ENCODE results near the gene LARP4B. TPM values are rescaled to one million over a fixed set of nuclear protein-coding genes. Genes with fewer than 3 reads are reported as not detected.

The LARP4B gene
- total RNA-seq, 1 donor from 2014 or later = 33.1 TPM

- Mint-ChIP-seq H3K4me1 (no peaks in the 10 kb centered on the region), H3K4me3 (no peak overlapping the region), H3K36me3 (peaks cover 45% of the 10 kb centered on the region), H3K27ac (no peak overlapping the region), H3K27me3 (ENCODE audit: insufficient read depth, low read depth) (no peaks in the 10 kb centered on the region), H3K9me3 (peaks cover 2% of the 10 kb centered on the region)
- Histone ChIP-seq H2AFZ (replicated peaks) (no peak overlapping the region), H3K4me2 (no peak overlapping the region), H3F3A (ENCODE audit: low read depth) (no peaks in the 10 kb centered on the region), H3K9ac (no peak overlapping the region), H3K4me1 (no peaks in the 10 kb centered on the region), H3K36me3 (peaks cover 7% of the 10 kb centered on the region), H3K79me2 (ENCODE audit: low read depth) (peaks cover 44% of the 10 kb centered on the region), H3K9me3 (ENCODE audit: low read depth) (no peaks in the 10 kb centered on the region), H3K27me3 (no peaks in the 10 kb centered on the region), H3K4me3 (no peak overlapping the region), H3K27ac (no peak overlapping the region), H4K20me1 (ENCODE audit: low read depth) (peaks cover 3% of the 10 kb centered on the region)
- no peak for TF ChIP-seq CTCF (IDR thresholded peaks at IDR 0.05)
- TF ChIP-seq EZH2 (IDR thresholded peaks at IDR 0.05) = no peak
- no peak for TF ChIP-seq EZH2phosphoT487 (IDR thresholded peaks at IDR 0.05)
- DNase-seq (ENCODE audit: low spot score) = no peak
These were observed 87.0 kb downstream of the LARP4B start for GRCh38 chr10:844552-844951.

GRCh38 chr10:843703-844102 is 87.8 kb downstream of the LARP4B start:
- Mint-ChIP-seq H3K27me3 (ENCODE audit: insufficient read depth, low read depth) (no peaks in the 10 kb centered on the region), H3K9me3 (no peaks in the 10 kb centered on the region), H3K36me3 (peaks cover 45% of the 10 kb centered on the region), H3K4me1 (no peaks in the 10 kb centered on the region), H3K4me3 (no peak overlapping the region), H3K27ac (no peak overlapping the region)
- TF ChIP-seq EZH2 (IDR thresholded peaks at IDR 0.05) = no peak
- no peak for TF ChIP-seq EZH2phosphoT487 (IDR thresholded peaks at IDR 0.05)
- no peak for TF ChIP-seq CTCF (IDR thresholded peaks at IDR 0.05)
- H3K27me3 ChIP-seq = no peaks in the 10 kb centered on the region
- H3K9ac ChIP-seq = no peak overlapping the region
- peaks cover 7% of the 10 kb centered on the region for H3K36me3 ChIP-seq
- H3K4me3 ChIP-seq = no peak overlapping the region
- no peak overlapping the region for H3K27ac ChIP-seq
- peaks cover 3% of the 10 kb centered on the region for H4K20me1 ChIP-seq (ENCODE audit: low read depth)
- H3K79me2 ChIP-seq (ENCODE audit: low read depth) = peaks cover 44% of the 10 kb centered on the region
- H3F3A ChIP-seq (ENCODE audit: low read depth) = no peaks in the 10 kb centered on the region
- no peak for DNase-seq (ENCODE audit: low spot score)
- no peaks in the 10 kb centered on the region for H3K9me3 ChIP-seq (ENCODE audit: low read depth)
- H2AFZ ChIP-seq (replicated peaks) = no peak overlapping the region
- H3K4me2 ChIP-seq = no peak overlapping the region
- H3K4me1 ChIP-seq = no peaks in the 10 kb centered on the region

GRCh38 chr10:842795-843194 is 88.7 kb downstream of the LARP4B start:
- H3K4me3 ChIP-seq = no peak overlapping the region
- H3K4me1 Mint-ChIP-seq = no peaks in the 10 kb centered on the region
- TF ChIP-seq CTCF (IDR thresholded peaks at IDR 0.05) (no peak), EZH2phosphoT487 (IDR thresholded peaks at IDR 0.05) (no peak)
- H3K4me3 Mint-ChIP-seq = no peak overlapping the region
- H3K27ac ChIP-seq = no peak overlapping the region
- no peak for DNase-seq (ENCODE audit: low spot score)
- peaks cover 45% of the 10 kb centered on the region for H3K36me3 Mint-ChIP-seq
- no peak overlapping the region for H3K9ac ChIP-seq
- no peaks in the 10 kb centered on the region for H3K27me3 ChIP-seq
- peaks cover 45% of the 10 kb centered on the region for H3K79me2 ChIP-seq (ENCODE audit: low read depth)
- no peaks in the 10 kb centered on the region for H3K27me3 Mint-ChIP-seq (ENCODE audit: insufficient read depth, low read depth)
- H3K4me1 ChIP-seq = no peaks in the 10 kb centered on the region
- H3K36me3 ChIP-seq = peaks cover 7% of the 10 kb centered on the region
- H3K4me2 ChIP-seq = no peak overlapping the region
- no peaks in the 10 kb centered on the region for H3K9me3 Mint-ChIP-seq
- H3K27ac Mint-ChIP-seq = no peak overlapping the region
- H4K20me1 ChIP-seq (ENCODE audit: low read depth) = peaks cover 3% of the 10 kb centered on the region
- no peaks in the 10 kb centered on the region for H3F3A ChIP-seq (ENCODE audit: low read depth)
- H3K9me3 ChIP-seq (ENCODE audit: low read depth) = no peaks in the 10 kb centered on the region
- H2AFZ ChIP-seq (replicated peaks) = no peak overlapping the region

All from neural progenitor cell (in vitro differentiated cells).